Measurements from ENCODE around the gene EFCAB7.

The EFCAB7 gene

GRCh38 chr1:63522891-63523728 lies at the start of gene EFCAB7, which contains the start of gene ITGB3BP:
TSS of gene EFCAB7 (plus strand) at chr1:63523525. CDS start at chr1:63525573, 2,048 bp downstream.
TSS of gene ITGB3BP (minus strand) at chr1:63523225. CDS start at chr1:63523133, 92 bp downstream.
- DNase-seq, result peak; percentile 83

- no peak for DNase-seq
Observed at GRCh38 chr1:63475761-63476160, 47.6 kb upstream of the EFCAB7 start.

GRCh38 chr1:63480057-63480456 lies 43.3 kb upstream of the EFCAB7 start:
- DNase-seq, result no peak

GRCh38 chr1:63486629-63487028 lies 36.7 kb upstream of the EFCAB7 start:
- no peak for DNase-seq

- no peak for DNase-seq
Observed at GRCh38 chr1:63487336-63488065, 35.8 kb upstream of the EFCAB7 start.

GRCh38 chr1:63497577-63497976 lies 25.7 kb upstream of the EFCAB7 start:
- no peak for DNase-seq

GRCh38 chr1:63498106-63498505 lies 25.2 kb upstream of the EFCAB7 start:
- DNase-seq, result no peak

GRCh38 chr1:63501256-63501655 lies 22.1 kb upstream of the EFCAB7 start:
- no peak for DNase-seq

- no peak for DNase-seq
Observed at GRCh38 chr1:63506782-63507181, 16.5 kb upstream of the EFCAB7 start.

GRCh38 chr1:63509718-63510117 lies 13.6 kb upstream of the EFCAB7 start:
- no peak for DNase-seq

- DNase-seq, result no peak
Observed at GRCh38 chr1:63512584-63512983, 10.7 kb upstream of the EFCAB7 start.

- DNase-seq, result no peak
Observed at GRCh38 chr1:63516629-63517028, 6.7 kb upstream of the EFCAB7 start.

- no peak for DNase-seq
Observed at GRCh38 chr1:63523738-63524137, 413 bp downstream of the EFCAB7 start.

GRCh38 chr1:63524201-63524600 lies 876 bp downstream of the EFCAB7 start:
- no peak for DNase-seq

- DNase-seq, result no peak
Observed at GRCh38 chr1:63532727-63533126, 9.4 kb downstream of the EFCAB7 start.

GRCh38 chr1:63533931-63534330 lies 10.6 kb downstream of the EFCAB7 start:
- no peak for DNase-seq

- no peak for DNase-seq
Observed at GRCh38 chr1:63534406-63534805, 11.1 kb downstream of the EFCAB7 start.

- no peak for DNase-seq
Observed at GRCh38 chr1:63537006-63537405, 13.7 kb downstream of the EFCAB7 start.

GRCh38 chr1:63537940-63538339 lies 14.6 kb downstream of the EFCAB7 start:
- DNase-seq, result no peak

GRCh38 chr1:63545780-63546179 lies 22.5 kb downstream of the EFCAB7 start:
- DNase-seq, result no peak

GRCh38 chr1:63547621-63548294 lies 24.4 kb downstream of the EFCAB7 start:
- DNase-seq, result no peak

- no peak for DNase-seq
Observed at GRCh38 chr1:63548303-63548702, 25.0 kb downstream of the EFCAB7 start.

GRCh38 chr1:63548877-63549276 lies 25.6 kb downstream of the EFCAB7 start:
- DNase-seq, result no peak

GRCh38 chr1:63555480-63555879 lies 32.2 kb downstream of the EFCAB7 start:
- no peak for DNase-seq

Data from activated naive CD4-positive, alpha-beta T cell treated with Interleukin-2 at 50 U/mL for 16 hours (primary cell).